ENCODE measurements around the gene ERICH6.

DNA sequence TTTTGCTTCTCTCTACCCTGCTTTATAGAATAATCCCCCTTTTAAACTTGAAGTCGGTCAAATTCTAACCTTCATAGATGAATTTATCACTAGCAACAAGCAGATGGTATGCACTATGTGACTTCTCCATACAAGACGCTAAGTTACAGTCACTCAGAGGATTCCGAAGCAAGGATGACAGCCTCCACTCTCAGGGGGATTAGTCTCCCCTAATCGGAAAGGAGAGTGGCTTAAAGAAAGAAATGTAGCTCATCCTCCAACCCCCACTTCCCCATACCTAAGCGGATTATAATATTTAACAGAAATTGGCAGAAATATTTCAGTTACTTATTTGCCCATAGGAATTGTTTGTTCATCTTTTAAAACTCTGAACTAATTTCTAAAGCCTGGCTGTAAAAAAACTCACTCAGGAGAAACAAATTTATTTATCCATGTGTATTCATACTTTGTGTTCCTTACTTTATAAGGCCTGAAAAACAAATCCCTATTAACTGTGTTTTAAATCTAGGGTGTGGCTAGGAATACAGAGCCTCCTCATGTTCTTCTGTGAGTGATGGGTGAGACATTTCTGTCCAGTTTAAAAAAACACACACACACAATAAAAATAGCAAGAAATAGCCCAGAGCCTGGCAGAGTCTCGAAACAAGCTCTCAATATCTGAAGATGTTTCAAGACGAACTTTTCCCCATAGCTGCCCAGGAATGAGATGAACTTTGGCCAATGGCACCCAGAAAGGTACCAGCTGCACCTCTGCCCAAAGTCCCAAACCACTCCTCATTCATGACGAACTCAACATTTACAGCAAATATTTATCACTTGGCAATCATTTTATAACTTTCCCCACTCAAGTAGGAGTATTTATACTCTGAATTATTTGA lies 40.6 kb upstream of the ERICH6 start:
- TF ChIP-seq, protein P1, sequence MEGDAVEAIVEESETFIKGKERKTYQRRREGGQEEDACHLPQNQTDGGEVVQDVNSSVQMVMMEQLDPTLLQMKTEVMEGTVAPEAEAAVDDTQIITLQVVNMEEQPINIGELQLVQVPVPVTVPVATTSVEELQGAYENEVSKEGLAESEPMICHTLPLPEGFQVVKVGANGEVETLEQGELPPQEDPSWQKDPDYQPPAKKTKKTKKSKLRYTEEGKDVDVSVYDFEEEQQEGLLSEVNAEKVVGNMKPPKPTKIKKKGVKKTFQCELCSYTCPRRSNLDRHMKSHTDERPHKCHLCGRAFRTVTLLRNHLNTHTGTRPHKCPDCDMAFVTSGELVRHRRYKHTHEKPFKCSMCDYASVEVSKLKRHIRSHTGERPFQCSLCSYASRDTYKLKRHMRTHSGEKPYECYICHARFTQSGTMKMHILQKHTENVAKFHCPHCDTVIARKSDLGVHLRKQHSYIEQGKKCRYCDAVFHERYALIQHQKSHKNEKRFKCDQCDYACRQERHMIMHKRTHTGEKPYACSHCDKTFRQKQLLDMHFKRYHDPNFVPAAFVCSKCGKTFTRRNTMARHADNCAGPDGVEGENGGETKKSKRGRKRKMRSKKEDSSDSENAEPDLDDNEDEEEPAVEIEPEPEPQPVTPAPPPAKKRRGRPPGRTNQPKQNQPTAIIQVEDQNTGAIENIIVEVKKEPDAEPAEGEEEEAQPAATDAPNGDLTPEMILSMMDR (conservative IDR thresholded peaks at IDR 0.05; ENCODE audit: low read depth, low read length) = no peak
- TF ChIP-seq EZH2 (IDR thresholded peaks at IDR 0.05; ENCODE audit: low read length, unreplicated experiment) (no peak), EZH2phosphoT487 (IDR thresholded peaks at IDR 0.05; ENCODE audit: borderline replicate concordance, low read length) (no peak)

Data from PC-3 (cell line).